Testis (tissue), 3 donors: ENCODE data around the gene NOX5. TPM values are rescaled to one million over a fixed set of nuclear protein-coding genes. Genes with fewer than 3 reads are reported as not detected.
A peak's percentile ranks its signal among the peaks of the same experiment; 100 is the strongest.

Experiments
- DNase-seq: peaks from one replicate; pipeline ENCODE4 v3.0.0-alpha.2; 2019
- H3K27ac ChIP-seq, 2 donors: fragments of 200-600 bp; sonication (generic); one replicate each; pipeline ENCODE4 v1.5.1; 2019
- H3K27me3 ChIP-seq: fragments of 200-600 bp; sonication (generic); one replicate; pipeline ENCODE4 v1.5.1; 2019
- H3K36me3 ChIP-seq: fragments of 200-600 bp; sonication (generic); one replicate; pipeline ENCODE4 v1.5.1; 2017; ENCODE audit warnings: low read depth; ENCODE audit errors: missing control alignments
- H3K4me1 ChIP-seq: fragments of 200-600 bp; sonication (generic); one replicate; pipeline ENCODE4 v1.5.1; 2019
- H3K4me3 ChIP-seq, 2 donors: fragments of 200-600 bp; sonication (generic); one replicate each; pipeline ENCODE4 v1.5.1; 2017 to 2019
- H3K9me3 ChIP-seq: fragments of 200-600 bp; sonication (generic); one replicate; pipeline ENCODE4 v1.5.1; 2017
- POLR2A ChIP-seq: fragments of 450-650 bp; IDR thresholded peaks from one replicate; pipeline ENCODE4 v1.6.1; 2017; ENCODE audit warnings: antibody characterized with exemption, mild to moderate bottlenecking, moderate library complexity
- WGBS, 2 donors: methylation state at CpG; one replicate each; pipeline ENCODE4 v1.1.5; 2018; 5-methylcytosine and 5-hydroxymethylcytosine counted together
- intact Hi-C: fragments of 100-400 bp; cut with DNase I; formaldehyde crosslinking; loops from one replicate; pipeline ENCODE4 v1.15.1; 2023; ENCODE audit warnings: low total_unique reads
- polyA plus RNA-seq: library from polyadenylated mRNA; stranded (reverse); fragments of 350-450 nt; fragmentation: Illumina TruSeq; extraction: RNeasy Lipid Tissue Mini Kit (QIAGEN cat#74804); gene quantifications from one replicate; pipeline ENCODE4 v1.2.3, GENCODE V29; 2014; ENCODE audit warnings: low read depth, low replicate concordance; ENCODE audit not compliant: insufficient read depth
- total RNA-seq, 2 donors: library from RNA; depleted of rRNA; stranded (reverse); fragments of >200 nt; gene quantifications; one replicate each; pipeline ENCODE4 v1.2.3, GENCODE V29; 2016
- TF ChIP-seq, protein P1 (sequence below), 3 experiments: fragments of 450-650 bp in 2 of 3; fragments of 200-600 bp in 1 of 3; sonication (generic) in 1 of 3; IDR thresholded peaks; one replicate each; pipeline ENCODE4 v1.5.1; 2016 to 2019; ENCODE audit warnings: antibody characterized with exemption in 3 of 3, mild to moderate bottlenecking in 2 of 3, moderate library complexity in 1 of 3

NOX5 gene
- total and polyA plus RNA-seq, 3 donors from 2014 or later = 7.9 to 12.2 (median 10.7) TPM

DNA sequence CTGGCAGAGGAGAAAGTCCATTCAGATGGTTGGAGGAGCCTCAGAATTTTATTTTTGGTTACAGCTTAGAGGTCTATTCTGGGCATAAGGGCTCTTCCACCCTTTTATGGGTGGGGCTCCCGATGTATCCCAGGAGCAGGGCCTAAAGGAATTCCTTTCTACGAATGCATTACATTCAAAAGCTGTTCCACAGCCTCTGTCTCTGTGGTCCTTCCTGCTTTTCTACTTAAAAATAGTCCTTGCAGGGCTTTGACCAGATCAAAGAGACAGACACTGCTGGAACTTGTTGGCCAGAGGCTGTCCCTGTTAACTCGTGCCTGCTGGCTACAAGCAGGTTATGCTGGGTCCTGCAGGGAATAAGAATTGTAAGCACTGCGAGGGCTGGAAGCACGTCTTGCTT, 14.4 kb upstream of the NOX5 start:
- Histone ChIP-seq H3K27ac (no peak overlapping the region), H3K4me3 (no peak overlapping the region), H3K36me3 (no peaks in the 10 kb centered on the region), H3K27me3 (no peaks in the 10 kb centered on the region), H3K4me1 (peaks cover 31% of the 10 kb centered on the region), H3K9me3 (no peaks in the 10 kb centered on the region)
- TF ChIP-seq POLR2A = no peak
- TF ChIP-seq, protein P1, sequence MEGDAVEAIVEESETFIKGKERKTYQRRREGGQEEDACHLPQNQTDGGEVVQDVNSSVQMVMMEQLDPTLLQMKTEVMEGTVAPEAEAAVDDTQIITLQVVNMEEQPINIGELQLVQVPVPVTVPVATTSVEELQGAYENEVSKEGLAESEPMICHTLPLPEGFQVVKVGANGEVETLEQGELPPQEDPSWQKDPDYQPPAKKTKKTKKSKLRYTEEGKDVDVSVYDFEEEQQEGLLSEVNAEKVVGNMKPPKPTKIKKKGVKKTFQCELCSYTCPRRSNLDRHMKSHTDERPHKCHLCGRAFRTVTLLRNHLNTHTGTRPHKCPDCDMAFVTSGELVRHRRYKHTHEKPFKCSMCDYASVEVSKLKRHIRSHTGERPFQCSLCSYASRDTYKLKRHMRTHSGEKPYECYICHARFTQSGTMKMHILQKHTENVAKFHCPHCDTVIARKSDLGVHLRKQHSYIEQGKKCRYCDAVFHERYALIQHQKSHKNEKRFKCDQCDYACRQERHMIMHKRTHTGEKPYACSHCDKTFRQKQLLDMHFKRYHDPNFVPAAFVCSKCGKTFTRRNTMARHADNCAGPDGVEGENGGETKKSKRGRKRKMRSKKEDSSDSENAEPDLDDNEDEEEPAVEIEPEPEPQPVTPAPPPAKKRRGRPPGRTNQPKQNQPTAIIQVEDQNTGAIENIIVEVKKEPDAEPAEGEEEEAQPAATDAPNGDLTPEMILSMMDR (IDR thresholded peaks at IDR 0.05) = no peak
- 48 to 50% methylated on average over 5 of the region's 5 CpGs for WGBS, 2 donors
- intact Hi-C loops = no loop called here
- no peak for DNase-seq

DNA sequence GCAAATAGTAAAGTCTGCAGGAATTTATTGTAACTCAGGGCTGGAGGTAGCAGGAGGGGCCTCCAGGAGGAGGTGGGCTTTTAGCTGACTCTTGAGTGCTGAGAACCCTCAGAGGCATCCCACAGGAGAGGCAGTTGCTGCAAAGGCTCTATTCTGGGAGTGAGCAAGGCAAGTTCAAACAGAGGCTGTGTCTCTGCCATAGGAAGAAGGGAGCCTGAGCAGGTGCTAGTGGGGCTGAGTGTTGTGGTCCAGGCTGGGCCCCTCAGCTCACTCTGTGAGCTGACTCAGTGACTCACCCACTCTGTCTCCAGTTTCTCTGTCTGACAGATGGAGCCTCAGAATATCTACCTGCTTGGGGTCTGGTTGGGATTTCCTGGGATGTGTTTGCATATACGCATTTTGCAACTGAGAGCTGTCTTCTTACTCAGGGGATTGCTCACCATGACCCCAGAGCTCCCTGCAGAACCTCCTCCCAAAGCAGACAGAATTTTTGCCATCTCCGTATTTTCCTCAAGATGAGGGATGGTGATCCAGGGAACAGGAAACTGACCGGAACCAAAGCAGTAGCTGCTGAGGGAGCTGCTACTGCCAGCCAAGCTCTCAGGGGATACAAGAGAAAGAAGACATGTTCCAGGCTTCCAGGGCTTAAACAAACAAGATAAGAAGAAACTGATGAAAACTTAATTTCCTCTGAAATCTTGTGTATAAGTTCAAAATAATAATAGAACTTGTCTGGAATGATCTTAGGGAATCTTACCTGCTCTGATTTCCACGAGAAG, 13.6 kb upstream of the NOX5 start:
- DNase-seq = no peak
- intact Hi-C loops = no loop called here

DNA sequence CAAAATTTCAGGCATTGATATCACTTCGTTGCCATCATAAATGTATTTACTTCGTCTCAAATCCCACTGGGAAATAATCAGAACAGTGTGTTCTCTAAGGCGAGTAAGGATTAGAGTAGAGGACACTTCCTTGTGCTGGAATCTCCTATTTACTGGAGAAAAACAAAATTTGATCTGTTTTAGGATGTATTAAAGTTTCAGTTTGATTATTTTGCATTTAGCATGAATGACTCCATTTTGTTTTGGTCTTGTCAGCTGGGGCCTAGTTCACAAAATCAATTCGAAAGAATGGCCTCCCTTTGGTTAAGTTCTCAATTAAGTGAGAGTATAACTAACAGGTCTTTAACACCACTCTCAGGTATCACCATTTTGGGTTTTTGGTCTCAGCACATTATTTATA, 11.7 kb upstream of the NOX5 start:
- H3K9me3 ChIP-seq = no peaks in the 10 kb centered on the region
- no peaks in the 10 kb centered on the region for H3K36me3 ChIP-seq
- peak overlapping the region in 1 of 2 donors; percentile 37 for H3K27ac ChIP-seq
- peaks cover 31% of the 10 kb centered on the region for H3K4me1 ChIP-seq
- H3K4me3 ChIP-seq = no peak overlapping the region
- 52 to 53% methylated on average over 4 of the region's 4 CpGs for WGBS, 2 donors
- no peaks in the 10 kb centered on the region for H3K27me3 ChIP-seq
- intact Hi-C loops = no loop called here
- TF ChIP-seq POLR2A = no peak
- TF ChIP-seq, protein P1 (IDR thresholded peaks at IDR 0.05) = no peak
- no peak for DNase-seq

More for the DNA sequence above, 13.6 kb upstream of the NOX5 start:
- Histone ChIP-seq H3K27me3 (no peaks in the 10 kb centered on the region), H3K4me3 (no peak overlapping the region), H3K27ac (no peak overlapping the region), H3K4me1 (peaks cover 31% of the 10 kb centered on the region), H3K9me3 (no peaks in the 10 kb centered on the region), H3K36me3 (no peaks in the 10 kb centered on the region)
- TF ChIP-seq, protein P1 (IDR thresholded peaks at IDR 0.05) = no peak
- TF ChIP-seq POLR2A = no peak
- 41 to 54% methylated on average over 4 of the region's 4 CpGs for WGBS, 2 donors

DNA sequence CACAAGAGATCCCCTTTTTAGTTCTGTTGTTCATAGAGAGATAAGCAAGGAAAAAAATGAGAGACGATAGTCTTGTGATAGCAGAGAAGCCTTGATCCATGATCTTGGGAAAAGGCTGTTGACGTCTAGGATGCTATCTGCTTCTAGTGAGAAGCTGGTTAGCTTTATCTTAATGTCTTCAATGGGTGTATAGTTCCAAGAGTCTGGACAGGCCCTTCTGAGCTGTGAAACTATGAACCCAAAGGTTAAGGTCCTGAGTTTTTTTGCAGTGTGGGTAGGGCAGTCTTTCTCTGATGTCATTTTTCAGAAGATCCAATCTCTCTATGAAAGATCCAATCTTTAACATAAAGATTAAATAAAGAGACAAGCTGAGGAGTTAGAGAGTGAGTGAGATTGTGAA, 10.5 kb upstream of the NOX5 start:
- DNase-seq = no peak
- H3K4me1 ChIP-seq = peaks cover 31% of the 10 kb centered on the region
- intact Hi-C loops = no loop called here
- WGBS, 2 donors = 61 to 83% methylated on average over 2 of the region's 2 CpGs
- H3K9me3 ChIP-seq = no peaks in the 10 kb centered on the region
- no peaks in the 10 kb centered on the region for H3K36me3 ChIP-seq
- no peak for TF ChIP-seq POLR2A
- no peak overlapping the region for H3K27ac ChIP-seq
- H3K4me3 ChIP-seq = no peak overlapping the region
- H3K27me3 ChIP-seq = no peaks in the 10 kb centered on the region

DNA sequence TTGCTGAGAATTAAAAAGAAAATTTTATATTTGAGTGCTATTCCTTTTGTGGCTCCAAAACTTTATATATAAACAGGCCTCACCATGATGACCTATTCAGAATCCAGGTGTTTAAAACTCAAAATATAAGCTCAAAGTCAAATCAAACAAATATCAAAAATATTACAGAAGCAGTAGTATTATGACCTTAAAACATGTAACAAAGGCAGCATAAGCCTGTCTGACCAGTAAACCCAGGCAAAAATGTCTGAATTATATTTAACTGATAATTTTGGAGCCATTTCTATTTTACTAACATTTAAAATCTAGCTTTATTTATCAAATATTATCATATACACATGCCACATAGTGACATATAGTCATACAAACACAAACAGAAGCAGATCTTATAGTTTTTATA, 6.4 kb upstream of the NOX5 start:
- H3K27me3 ChIP-seq = no peaks in the 10 kb centered on the region

More for the DNA sequence above, 6.4 kb upstream of the NOX5 start:
- Histone ChIP-seq H3K9me3 (no peaks in the 10 kb centered on the region), H3K27ac (no peak overlapping the region), H3K36me3 (no peaks in the 10 kb centered on the region), H3K4me1 (peaks cover 11% of the 10 kb centered on the region), H3K4me3 (no peak overlapping the region)
- DNase-seq = no peak
- TF ChIP-seq POLR2A = no peak
- TF ChIP-seq, protein P1 (IDR thresholded peaks at IDR 0.05) = no peak
- intact Hi-C loops = no loop called here
